A172 (cell line): Measurements from ENCODE around the gene TDRD1. TPM values are rescaled to one million over a fixed set of nuclear protein-coding genes. Genes with fewer than 3 reads are reported as not detected.
A peak's percentile ranks its signal among the peaks of the same experiment; 100 is the strongest.

Source experiments
- DNase-seq: peaks from one replicate; pipeline ENCODE4 v3.0.0-alpha.2; 2015; ENCODE audit warnings: low spot score
- total RNA-seq: library from RNA; depleted of rRNA; stranded (reverse); fragments of >200 nt; shearing (Covaris generic); gene quantifications from 2 replicates; pipeline ENCODE4 v1.2.3, GENCODE V29; 2014

Gene TDRD1
- total RNA-seq, 1 experiment from 2014 or later, result not detected

DNA sequence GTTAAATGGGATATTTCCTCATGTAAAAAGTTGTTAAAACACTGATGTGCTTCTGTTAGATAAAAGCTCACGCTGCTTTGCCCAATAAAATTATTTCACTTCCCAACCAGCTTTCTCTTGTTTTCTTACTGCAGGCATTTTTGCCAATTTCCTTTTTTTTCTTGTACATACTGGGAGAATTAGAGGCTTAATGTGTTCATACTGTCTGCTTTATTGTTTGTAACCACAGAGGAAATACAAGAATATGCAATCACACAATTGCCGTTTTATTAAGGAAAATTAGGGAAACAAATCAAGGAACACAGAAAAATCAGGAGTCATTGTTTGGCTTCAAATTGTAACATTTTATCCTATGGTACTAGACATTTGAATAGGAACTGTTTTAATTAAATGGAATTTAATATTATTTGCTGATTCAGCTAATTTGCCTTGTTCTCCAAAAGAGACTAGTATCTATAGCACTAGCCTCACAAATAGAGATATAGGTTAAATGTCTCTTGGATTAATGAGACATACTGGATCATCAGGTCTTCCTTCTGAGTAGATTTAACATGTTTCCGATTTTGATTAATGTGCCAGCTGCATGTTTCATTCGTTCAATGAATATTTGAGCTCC is 53.5 kb downstream of the TDRD1 start:
- no peak for DNase-seq

DNA sequence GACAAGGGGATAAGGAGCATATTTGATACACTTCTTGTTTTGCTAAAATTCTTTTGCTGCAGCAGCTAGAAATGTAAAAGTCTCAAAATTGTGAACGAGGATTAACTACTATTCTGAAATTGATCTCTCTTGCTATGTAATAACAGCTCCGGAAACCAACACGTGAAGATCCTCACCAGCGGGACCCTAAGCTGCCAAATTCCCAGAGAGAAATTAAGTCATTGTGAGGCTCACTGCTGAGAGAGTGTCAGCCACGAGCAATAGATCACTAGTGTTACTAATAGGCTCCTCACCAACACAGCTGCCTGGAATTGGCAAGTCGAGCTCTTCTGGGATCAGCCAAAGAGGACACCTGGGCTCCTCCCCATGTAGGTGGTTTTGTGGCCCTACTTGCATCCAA is 54.3 kb downstream of the TDRD1 start:
- DNase-seq, result no peak

DNA sequence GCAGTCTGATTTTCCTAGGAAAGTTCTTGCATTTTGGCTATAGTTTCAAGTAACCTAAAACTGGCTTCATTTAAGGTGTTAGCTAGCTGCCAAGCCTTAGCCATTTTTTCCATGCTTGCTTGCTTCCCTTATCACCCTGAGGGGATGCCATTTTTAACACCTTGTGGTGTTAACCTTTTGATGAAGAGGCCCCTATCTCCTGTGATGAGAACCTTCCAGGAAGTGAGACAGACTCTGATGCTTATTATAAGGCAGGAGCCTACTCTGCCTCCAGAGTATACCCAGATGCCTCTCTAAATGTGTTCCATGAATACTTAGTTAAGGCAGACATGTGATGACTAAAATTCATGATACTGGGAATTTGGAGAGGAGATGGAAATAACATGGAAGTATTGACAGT is 55.0 kb downstream of the TDRD1 start:
- no peak for DNase-seq

DNA sequence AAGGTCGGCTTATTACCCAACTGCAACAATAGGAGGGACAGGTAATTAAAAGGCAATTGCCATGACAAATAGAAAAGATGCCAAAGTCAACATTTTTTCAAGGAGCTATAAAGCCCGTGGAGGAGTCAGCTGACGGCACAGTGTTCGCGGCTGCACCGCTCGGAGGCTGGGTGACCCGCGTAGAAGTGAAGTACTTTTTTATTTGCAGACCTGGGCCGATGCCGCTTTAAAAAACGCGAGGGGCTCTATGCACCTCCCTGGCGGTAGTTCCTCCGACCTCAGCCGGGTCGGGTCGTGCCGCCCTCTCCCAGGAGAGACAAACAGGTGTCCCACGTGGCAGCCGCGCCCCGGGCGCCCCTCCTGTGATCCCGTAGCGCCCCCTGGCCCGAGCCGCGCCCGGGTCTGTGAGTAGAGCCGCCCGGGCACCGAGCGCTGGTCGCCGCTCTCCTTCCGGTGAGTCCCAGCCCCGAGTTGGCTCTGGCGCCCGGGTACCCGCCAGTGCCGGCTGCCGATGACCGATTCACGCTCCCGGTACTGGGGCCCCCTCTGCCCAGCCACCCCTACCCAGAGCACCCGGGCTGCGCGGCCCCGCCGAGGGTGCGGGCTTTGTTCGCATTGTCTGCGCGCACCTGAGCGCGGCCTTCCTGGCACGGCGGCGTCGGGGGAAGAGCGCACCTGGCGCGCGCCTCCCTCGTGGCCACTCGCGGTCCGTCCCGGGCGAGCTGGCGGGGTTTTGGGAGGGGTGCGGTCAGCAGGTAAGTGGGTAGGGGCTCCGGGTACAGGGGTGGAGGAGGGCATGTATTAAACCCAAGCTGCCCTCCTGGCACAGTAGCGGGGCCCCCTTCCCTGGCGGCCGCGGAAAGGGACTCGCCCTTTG is 60.2 kb downstream of the TDRD1 start, which contains the start of gene VWA2:
VWA2 (plus strand) TSS at position 138 of the 877 bp plus-strand sequence. CDS start 9,460 bp downstream, outside the sequence.
- no peak for DNase-seq

DNA sequence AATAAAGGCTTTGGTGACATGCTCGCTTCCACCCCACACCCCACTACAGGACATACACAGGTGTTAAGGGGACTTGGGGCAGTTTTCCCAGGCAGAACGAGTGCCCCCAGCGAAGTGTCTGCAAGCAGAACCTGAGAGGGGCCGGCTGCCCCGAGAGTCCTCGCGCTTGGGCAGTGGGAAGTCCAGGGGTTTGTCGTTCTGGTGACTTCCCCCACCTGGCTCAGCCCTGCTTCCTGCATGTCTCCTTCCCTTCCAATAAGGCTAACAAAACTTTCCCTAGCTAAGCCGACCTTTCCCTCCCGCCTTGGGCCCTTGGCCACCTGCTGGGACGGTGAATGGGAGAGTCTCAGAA is 60.8 kb downstream of the TDRD1 start:
- no peak for DNase-seq

DNA sequence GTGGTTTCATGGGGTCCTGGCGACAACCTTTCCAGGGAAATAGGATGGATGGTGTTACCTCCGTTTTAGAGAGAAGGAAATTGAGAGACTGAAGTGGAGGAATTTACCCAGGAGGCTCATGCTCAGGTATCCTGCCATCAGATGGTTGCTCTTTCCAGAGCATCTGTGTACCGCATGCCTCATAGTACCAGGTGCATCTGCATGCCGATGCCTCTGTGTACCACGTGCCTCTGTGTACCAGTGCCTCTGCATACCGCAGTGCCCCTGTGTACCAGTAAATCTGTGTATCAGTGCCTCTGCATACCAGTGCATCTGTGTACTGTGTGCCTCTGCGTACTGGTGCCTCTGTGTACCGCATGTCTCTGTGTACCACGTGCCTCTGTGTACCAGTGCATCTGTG is 63.1 kb downstream of the TDRD1 start:
- no peak for DNase-seq

DNA sequence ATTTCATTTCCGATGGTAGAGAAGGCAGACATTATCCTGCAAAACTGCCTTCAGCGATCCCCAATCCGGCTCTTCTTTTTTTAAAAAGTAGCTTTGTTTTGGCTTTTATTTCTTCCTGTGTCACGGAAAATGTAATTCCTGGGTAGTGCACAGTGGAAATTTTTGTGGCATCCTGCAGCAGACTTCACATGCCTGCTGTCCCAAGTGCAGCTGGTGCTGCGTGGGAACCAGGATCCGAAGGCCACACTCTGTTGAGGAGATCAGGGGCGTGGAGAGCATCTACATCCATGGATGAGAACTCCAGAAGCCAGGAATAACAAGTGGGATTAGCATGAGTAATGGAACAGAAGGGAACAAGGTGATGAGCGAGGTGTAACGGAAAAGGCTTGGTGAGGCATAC is 64.5 kb downstream of the TDRD1 start:
- no peak for DNase-seq

DNA sequence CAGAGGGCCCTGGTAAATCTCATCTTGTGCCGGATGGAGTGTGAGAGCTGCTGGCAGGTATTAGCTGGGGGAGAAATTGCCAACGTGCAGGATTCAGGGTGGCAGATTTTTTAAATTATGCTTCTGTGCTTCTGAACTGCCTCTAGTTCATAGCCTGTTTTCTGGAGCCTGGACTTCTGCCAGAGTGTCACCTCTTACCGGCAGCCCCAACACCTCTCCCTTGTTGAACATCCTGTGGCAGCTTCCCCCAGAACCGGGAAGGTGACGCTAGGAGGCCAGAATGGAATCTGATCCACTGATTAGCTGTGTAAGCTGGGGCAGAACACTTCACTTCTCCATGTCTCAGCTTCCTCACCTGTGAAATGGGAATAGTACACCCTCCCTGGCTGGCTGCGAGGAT is 65.0 kb downstream of the TDRD1 start:
- DNase-seq, result no peak

DNA sequence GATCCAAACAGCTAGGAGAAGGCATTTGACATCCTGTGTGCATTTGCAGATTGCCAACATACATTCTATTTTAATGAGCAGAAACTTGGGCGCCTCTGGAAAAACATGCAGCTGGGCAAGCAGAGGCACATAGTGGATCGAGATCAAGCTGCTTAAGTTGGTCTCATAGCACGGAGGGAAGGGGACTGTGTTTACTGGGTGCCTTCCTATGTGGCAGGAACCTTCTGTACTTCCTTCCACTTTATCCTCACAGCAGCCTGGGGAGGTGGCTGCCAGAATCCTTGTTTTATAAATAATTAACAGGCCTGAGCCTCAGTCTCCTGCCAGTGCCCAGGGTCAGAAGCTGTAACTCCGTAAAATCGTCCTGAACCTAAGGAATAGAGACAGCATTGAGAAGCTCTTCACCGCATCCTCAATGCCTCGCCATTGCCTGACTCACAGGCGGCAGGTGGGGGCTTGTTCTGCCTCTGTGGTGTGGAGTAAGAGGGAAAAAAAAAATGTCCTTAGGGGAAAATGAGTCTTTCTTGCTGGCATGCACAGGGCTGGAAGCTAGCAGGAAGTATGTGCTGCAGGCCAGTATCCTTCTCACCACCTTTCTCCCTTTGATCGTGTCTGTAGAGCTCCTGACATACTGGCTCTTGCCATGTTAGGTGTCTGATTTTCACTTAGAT is 66.1 kb downstream of the TDRD1 start:
- no peak for DNase-seq

DNA sequence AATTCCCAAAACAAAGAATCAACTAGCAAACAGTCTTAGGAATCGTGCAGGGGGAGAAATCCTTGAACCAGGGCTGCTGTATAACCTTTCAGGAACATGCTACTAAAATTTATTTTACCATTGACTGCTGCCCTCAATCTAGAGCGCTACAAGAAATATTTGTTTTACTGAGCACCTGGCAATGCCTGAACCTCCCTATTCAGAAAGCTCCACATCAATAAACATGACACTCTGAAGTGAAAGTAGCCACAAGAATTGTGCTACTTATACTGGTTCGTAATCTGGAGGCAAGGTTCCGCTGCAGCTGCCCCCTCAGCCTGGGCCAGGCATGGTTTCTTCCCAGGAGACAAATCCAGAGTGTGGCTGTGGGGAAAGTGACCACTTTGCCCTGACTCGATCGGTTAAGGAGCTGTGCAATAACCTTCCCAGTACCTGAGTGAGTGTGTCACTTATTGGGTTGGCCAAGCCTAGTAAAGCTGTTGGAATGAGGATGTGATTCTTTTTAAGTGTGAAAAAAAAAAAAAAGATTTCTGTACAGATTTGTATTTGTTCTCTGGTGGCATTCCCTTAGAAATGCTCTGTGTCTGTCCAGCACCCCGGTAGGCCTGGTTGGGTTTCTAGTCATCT is 67.6 kb downstream of the TDRD1 start:
- DNase-seq, result no peak

DNA sequence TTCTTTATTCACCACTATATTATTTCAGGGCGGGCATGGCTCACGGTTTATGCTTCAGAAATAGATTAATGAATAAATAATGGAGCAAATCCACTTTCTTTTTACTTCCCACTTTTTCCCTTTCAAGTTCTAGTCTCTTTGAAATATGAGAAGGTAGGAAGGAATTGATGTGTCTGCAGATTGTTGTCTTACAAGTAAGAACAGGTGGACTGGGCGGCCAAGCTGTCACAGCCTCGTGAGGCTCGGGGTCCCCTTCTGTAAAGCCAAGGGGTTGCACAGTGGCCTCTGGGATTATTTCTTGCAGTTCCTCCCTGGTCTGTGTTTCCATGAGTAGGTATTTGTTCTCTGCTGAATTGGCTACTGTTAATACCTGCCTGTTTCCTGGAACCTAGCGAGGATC is 71.1 kb downstream of the TDRD1 start:
- DNase-seq, result no peak

DNA sequence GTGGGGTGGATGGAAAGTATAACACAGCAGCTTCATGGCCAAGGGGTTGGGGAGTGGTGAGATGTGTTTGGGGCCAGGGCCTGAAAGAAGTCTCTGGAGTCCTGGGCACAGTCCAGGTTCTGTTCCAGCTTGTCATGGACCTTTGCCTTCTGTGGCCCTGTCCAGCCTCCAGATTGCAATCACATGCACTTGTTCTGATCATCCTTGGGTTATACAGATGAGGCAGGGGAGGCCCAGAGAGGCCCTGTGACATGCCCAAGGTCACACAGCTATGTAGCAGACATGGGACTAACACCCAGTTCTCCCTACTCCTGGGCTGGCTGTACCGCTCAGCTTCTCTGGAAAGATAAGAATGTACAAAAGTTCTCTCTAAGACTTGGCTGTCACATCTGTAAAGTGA is 71.6 kb downstream of the TDRD1 start:
- no peak for DNase-seq

DNA sequence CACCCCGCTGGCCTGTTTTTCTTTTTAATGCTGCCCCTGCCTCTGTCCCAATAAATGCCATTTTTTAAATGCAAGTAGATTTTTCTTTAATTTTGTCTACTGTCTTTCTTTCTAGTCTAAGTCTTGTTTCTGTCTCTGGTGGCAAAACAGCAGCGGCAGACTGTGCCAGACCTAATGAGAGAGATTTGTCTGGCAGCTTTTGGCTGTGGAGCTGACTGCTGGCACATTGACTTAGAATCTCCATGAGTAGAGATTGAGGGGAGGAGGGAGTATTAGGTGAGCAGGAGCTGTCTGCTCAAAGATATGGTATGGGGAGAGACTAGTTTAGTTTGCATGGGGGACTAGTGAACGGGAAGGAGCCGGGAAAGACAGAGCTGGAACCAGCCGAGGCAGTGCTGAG is 72.9 kb downstream of the TDRD1 start:
- DNase-seq, result no peak

DNA sequence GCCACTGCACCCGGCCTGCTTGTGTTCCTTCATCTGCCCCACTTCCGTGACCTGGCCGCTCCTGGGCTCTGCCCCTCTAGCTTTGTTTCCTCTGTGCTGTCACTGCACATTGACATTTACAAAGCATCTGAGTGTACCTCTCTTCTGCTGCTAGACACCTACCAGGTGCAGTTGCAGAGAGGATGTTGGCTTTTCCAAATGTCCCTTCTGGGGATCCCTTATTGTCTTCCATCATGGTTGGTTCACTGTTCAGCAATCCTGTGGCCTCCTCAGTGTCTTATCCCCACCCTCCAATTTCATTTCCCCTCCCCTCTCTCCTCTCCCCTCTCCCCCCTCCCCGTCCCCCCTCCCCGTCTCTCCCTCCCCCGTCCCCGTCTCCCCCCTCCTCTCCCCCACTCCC is 73.7 kb downstream of the TDRD1 start:
- DNase-seq, result no peak

DNA sequence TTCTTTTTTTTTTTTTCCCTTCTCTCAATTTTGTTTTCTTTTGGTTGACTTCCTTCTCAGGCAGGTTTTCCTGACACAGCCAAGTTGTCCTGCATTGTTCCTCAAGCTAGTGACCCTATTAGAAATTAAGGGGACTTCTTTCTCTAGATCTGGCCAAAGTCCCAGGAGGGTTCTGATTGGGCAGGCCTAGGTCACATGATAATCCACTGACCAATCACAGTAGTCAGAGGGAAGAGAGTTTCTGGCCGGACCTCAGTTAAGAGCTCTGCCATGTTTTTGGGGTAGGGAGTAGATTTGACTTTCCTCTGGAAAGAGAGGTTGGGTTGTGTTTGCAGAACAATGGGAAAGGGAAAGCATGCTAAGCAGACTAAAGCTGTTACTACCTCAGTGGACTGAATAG is 76.1 kb downstream of the TDRD1 start:
- DNase-seq, result no peak

DNA sequence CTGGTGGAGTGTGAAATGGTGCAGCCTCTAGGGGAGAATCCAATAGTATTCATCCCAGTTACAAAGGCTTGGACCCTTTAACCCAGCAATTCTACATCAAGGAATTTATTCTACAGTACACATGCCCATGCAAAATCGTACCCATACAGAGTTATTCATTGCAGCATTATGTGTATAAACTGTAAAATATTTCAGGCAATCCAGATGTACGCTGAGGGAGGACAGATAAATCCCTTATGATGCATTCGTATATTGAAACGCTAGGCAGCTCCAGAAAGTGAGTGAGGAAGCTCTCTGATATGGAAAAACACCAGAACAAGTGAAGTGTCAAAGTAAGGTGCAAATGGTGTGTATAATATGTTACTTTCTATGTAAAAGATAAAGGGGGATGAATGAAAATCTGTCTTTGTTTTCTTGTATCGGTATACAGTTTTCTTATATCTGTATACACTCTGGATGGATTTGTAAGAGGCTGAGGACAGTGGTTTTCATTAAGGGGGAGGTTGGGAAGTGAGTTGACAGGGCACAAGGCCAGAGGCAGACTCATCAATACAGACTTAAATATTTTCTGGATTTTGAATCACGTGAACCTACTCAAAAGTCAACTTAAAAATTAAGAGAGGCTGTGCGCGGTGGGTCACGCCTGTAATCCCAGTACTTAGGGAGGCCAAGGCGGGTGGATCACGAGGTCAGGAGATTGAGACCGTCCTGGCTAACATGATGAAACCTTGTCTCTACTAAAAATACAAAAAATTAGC is 77.0 kb downstream of the TDRD1 start:
- no peak for DNase-seq

DNA sequence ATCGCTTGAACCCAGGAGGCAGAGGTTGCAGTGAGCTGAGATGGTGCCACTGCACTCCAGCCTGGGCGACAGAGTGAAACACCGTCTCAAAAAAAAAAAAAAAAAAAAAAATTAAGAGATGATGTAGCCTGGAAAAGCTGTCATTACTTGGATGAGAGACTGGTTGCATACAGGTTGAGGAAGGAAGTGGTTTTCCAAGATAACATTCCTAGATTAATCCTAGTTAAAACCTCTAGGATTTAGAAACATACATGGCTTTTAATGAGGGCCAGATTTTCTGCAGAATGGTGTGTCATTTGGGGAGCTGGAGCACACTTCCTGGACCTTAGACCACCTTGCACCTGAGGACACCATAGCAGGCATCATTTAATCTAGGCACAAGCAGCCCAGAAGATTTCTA is 77.7 kb downstream of the TDRD1 start:
- peak; percentile 84 for DNase-seq

DNA sequence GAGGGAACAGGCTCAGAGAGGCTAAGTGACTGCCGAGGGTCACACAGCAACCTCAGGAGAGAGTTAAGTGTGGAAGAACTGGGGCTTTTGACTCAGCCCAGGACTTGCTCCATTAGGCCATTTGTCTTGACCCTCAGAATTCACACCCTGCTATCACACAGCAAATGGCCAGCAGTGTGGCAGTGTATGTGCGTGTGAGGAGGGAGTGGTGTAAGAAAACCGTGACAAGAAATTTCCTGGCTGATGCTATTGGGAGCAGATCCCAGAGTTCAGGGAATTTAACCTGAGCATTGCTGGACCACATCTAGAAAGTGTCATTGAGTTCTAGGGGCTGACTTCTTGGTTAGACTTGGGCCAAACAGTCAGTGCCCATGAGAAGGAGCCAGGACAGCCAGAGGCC is 78.3 kb downstream of the TDRD1 start:
- no peak for DNase-seq

DNA sequence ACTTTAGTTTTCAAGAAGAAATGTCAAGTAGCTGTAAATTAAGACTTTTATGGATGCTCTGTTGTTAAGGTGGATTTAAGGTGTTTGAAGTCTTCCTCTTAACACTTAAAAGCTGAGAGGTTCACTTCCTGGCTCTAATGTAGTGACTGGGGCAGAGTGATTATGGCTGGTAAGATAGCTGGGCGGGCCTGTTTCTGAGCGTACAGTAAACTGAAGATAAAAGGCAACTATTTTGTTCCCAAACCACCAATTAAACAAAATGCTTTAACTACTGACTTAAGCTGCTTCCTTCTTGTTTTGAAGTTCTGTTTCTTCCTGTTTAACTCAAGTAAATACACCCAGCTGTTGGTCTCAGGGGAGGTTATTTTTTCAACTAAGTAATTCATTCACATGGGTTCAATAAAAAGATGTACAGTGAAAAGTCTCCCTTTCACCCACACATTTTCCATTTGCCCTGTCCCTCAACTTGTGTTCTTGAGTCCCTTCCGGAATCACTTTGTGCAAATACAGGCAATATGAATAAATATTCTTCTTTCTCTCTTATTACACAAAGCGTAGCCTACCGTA is 79.2 kb downstream of the TDRD1 start:
- peak; percentile 16 for DNase-seq

DNA sequence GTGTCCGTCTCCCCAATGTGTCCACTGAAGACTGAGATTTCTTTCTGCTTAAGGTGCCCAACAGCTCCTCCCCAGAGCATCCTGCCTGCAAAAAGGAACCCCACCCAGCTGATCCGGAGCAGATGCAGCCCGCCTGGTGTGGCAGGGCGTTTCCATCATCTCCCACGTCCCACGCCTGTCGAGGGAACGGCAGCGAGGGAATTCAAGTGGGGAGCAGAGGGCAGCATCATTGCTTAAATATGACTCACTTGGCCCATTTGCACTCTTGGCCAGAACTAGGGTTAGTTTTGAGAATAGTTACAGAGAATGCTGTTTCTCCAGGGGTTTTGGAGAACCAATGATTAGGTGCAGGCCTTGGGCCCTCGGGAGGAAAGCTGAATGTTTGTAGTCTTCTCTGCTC is 80.7 kb downstream of the TDRD1 start:
- peak; percentile 52 for DNase-seq

DNA sequence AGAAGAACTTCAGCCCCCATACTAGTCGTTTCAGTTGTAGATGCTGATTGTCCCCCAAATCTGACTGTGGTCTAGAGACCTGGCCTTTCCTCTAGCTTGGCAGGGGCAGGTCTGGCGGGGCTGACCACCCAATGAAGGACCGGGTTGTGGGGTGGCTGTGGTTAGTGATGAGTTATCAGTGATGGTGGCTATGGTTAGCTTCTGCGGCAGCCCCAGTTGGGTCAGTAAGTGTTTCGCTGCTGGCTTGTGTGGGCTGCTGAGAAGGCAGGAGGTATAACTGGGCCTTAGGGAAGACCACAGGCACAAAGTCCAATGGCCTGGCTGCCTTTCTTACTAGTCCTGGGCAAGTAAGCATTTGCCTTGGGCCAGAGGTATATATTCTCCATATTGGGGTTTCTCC is 81.2 kb downstream of the TDRD1 start:
- no peak for DNase-seq
